Liver (tissue), 9 donors: ENCODE results near the gene OPRL1. TPM values are rescaled to one million over a fixed set of nuclear protein-coding genes. Genes with fewer than 3 reads are reported as not detected.

Experiments used
- DNase-seq: peaks from one replicate; pipeline ENCODE4 v3.0.0-alpha.2; 2017; ENCODE audit warnings: low spot score
- H3K27ac ChIP-seq, 2 donors: one replicate each; pipeline ENCODE4 v1.7.0; 2013; ENCODE audit warnings: inconsistent platforms in 2 of 2, low read length in 2 of 2, control low read depth in 1 of 2, low read depth in 1 of 2, mild to moderate bottlenecking in 1 of 2
- H3K27me3 ChIP-seq, 4 donors: one replicate each; pipeline versions ENCODE4 v1.6.1 to v1.7.0; 2013; ENCODE audit warnings: low read length in 3 of 4, inconsistent platforms in 1 of 4, mild to moderate bottlenecking in 1 of 4, moderate library complexity in 1 of 4; ENCODE audit not compliant: control insufficient read depth in 4 of 4, insufficient read depth in 4 of 4
- H3K36me3 ChIP-seq, 4 donors: one replicate each; pipeline versions ENCODE4 v1.6.1 to v1.7.0; 2013; ENCODE audit warnings: low read length in 3 of 4, mild to moderate bottlenecking in 3 of 4, low read depth in 1 of 4, moderate library complexity in 1 of 4; ENCODE audit not compliant: control insufficient read depth in 4 of 4, insufficient read depth in 3 of 4
- H3K4me1 ChIP-seq, 4 donors: one replicate each; pipeline versions ENCODE4 v1.6.1 to v1.7.0; 2013; ENCODE audit warnings: low read length in 3 of 4, mild to moderate bottlenecking in 3 of 4, moderate library complexity in 1 of 4; ENCODE audit not compliant: control insufficient read depth in 4 of 4, insufficient read depth in 4 of 4
- H3K4me3 ChIP-seq, 3 donors: one replicate each; pipeline versions ENCODE4 v1.6.1 to v1.7.0; 2013; ENCODE audit warnings: low read length in 3 of 3, control low read depth in 1 of 3, low read depth in 1 of 3, mild to moderate bottlenecking in 1 of 3
- H3K9ac ChIP-seq, 2 donors: one replicate each; pipeline ENCODE4 v1.7.0; 2013; ENCODE audit warnings: low read length in 2 of 2, mild to moderate bottlenecking in 2 of 2, moderate library complexity in 2 of 2, control low read depth in 1 of 2, low read depth in 1 of 2
- H3K9me3 ChIP-seq, 4 donors: one replicate each; pipeline versions ENCODE4 v1.6.1 to v1.7.0; 2013; ENCODE audit warnings: low read length in 3 of 4; ENCODE audit not compliant: control insufficient read depth in 4 of 4
- ATF3 ChIP-seq: IDR thresholded peaks from 2 replicates; pipeline ENCODE4 v1.6.1; 2016; ENCODE audit warnings: antibody characterized with exemption
- EGR1 ChIP-seq, 2 donors: IDR thresholded peaks; 2 replicates each; pipeline ENCODE4 v1.6.1; 2016 to 2018; ENCODE audit warnings: antibody characterized with exemption in 2 of 2, low read depth in 2 of 2
- FOXA1 ChIP-seq: IDR thresholded peaks from 2 replicates; pipeline ENCODE4 v1.6.1; 2016; ENCODE audit warnings: antibody characterized with exemption
- FOXA2 ChIP-seq: IDR thresholded peaks from 2 replicates; pipeline ENCODE4 v1.6.1; 2016; ENCODE audit warnings: antibody characterized with exemption
- GABPA ChIP-seq, 2 donors: IDR thresholded peaks in 1 of 2; conservative IDR thresholded peaks in 1 of 2; 2 replicates each; pipeline ENCODE4 v1.6.1; 2016; ENCODE audit warnings: antibody characterized with exemption in 2 of 2, mild to moderate bottlenecking in 1 of 2, moderate library complexity in 1 of 2
- HNF4A ChIP-seq, 2 donors: conservative IDR thresholded peaks; 2 replicates each; pipeline ENCODE4 v1.6.1; 2016; ENCODE audit warnings: antibody characterized with exemption in 2 of 2, mild to moderate bottlenecking in 2 of 2
- HNF4G ChIP-seq: IDR thresholded peaks from 2 replicates; pipeline ENCODE4 v1.6.1; 2016; ENCODE audit warnings: antibody characterized with exemption
- JUND ChIP-seq, 2 donors: IDR thresholded peaks; 2 replicates each; pipeline ENCODE4 v1.6.1; 2016; ENCODE audit warnings: antibody characterized with exemption in 2 of 2
- MAX ChIP-seq: IDR thresholded peaks from 2 replicates; pipeline ENCODE4 v1.6.1; 2016; ENCODE audit warnings: antibody characterized with exemption
- NR2F2 ChIP-seq: IDR thresholded peaks from 2 replicates; pipeline ENCODE4 v1.6.1; 2016; ENCODE audit warnings: antibody characterized with exemption
- RAD21 ChIP-seq, 2 donors: IDR thresholded peaks; 2 replicates each; pipeline ENCODE4 v1.6.1; 2016; ENCODE audit warnings: antibody characterized with exemption in 2 of 2, mild to moderate bottlenecking in 2 of 2
- REST ChIP-seq: IDR thresholded peaks from 2 replicates; pipeline ENCODE4 v1.6.1; 2016; ENCODE audit warnings: antibody characterized with exemption, mild to moderate bottlenecking
- RXRA ChIP-seq, 2 donors: IDR thresholded peaks; 2 replicates each; pipeline ENCODE4 v1.6.1; 2017 to 2018; ENCODE audit warnings: antibody characterized with exemption in 2 of 2, mild to moderate bottlenecking in 1 of 2
- SP1 ChIP-seq: IDR thresholded peaks from 2 replicates; pipeline ENCODE4 v1.6.1; 2018; ENCODE audit warnings: antibody characterized with exemption, mild to moderate bottlenecking
- TAF1 ChIP-seq: conservative IDR thresholded peaks from 2 replicates; pipeline ENCODE4 v1.6.1; 2016; ENCODE audit warnings: antibody characterized with exemption, mild to moderate bottlenecking
- YY1 ChIP-seq: IDR thresholded peaks from 2 replicates; pipeline ENCODE4 v1.6.1; 2016; ENCODE audit warnings: antibody characterized with exemption, mild to moderate bottlenecking
- ZBTB33 ChIP-seq: IDR thresholded peaks from 2 replicates; pipeline ENCODE4 v1.6.1; 2016; ENCODE audit warnings: antibody characterized with exemption
- WGBS: extraction: QIAGEN DNeasy Blood & Tissue Kit; methylation state at CpG from one replicate; pipeline ENCODE4 v1.1.7; 2013; 5-methylcytosine and 5-hydroxymethylcytosine counted together
- polyA plus RNA-seq, 2 donors: library from polyadenylated mRNA; stranded (reverse) in 1 of 2; unstranded in 1 of 2; fragments of 200-250 nt in 1 of 2; fragments of >200 nt in 1 of 2; fragmentation: Nextera tagmentation in 1 of 2; extraction: Ambion mirVana in 1 of 2; gene quantifications; one replicate each; pipeline versions ENCODE4 v1.2.1 to v1.2.3, GENCODE V29; 2013 to 2015
- total RNA-seq, 2 donors: library from RNA; depleted of rRNA; stranded (reverse); fragments of >200 nt; gene quantifications; one replicate each; pipeline ENCODE4 v1.2.3, GENCODE V29; 2014
- TF ChIP-seq, protein P1 (sequence below): fragments of 150-350 bp; IDR thresholded peaks from 2 replicates; pipeline ENCODE4 v1.5.1; 2017; ENCODE audit warnings: improper control_type of control experiment, low read depth, low read length; ENCODE audit not compliant: missing input control
- donor health status: healthy.
- donor health status: healthy.
- donor health status: healthy.
- donor health status: healthy.
- donor health status: healthy.

The OPRL1 gene
- total and polyA plus RNA-seq, 4 donors: 0.04 to 0.79 (median 0.35) TPM

GRCh38 chr20:64149141-64149540, 69.3 kb downstream of the OPRL1 start:
- Histone ChIP-seq H3K4me3 (no peak overlapping the region), H3K27me3 (no peaks in the 10 kb centered on the region), H3K27ac (no peak overlapping the region), H3K9ac (no peak overlapping the region), H3K36me3 (no peaks in the 10 kb centered on the region), H3K4me1 (no peaks in the 10 kb centered on the region), H3K9me3 (peaks cover 0 to 5% (median 4%) of the 10 kb centered on the region in 4 donors)
- no peak for DNase-seq
- no peak for TF ChIP-seq RAD21 (IDR thresholded peaks at IDR 0.05)
- TF ChIP-seq FOXA2: no peak
- TF ChIP-seq RXRA (IDR thresholded peaks at IDR 0.05): no peak
- no peak for TF ChIP-seq SP1
- no peak for TF ChIP-seq MAX
- TF ChIP-seq HNF4A (conservative IDR thresholded peaks at IDR 0.05): no peak
- no peak for TF ChIP-seq GABPA (IDR thresholded peaks at IDR 0.05 in 1 of 2, conservative IDR thresholded peaks at IDR 0.05 in 1 of 2)
- no peak for TF ChIP-seq TAF1
- no peak for TF ChIP-seq EGR1 (IDR thresholded peaks at IDR 0.05; ENCODE audit: low read depth in 2 of 2)
- TF ChIP-seq ZBTB33: no peak
- no peak for TF ChIP-seq REST
- no peak for TF ChIP-seq JUND (IDR thresholded peaks at IDR 0.05)
- no peak for TF ChIP-seq NR2F2
- TF ChIP-seq FOXA1: no peak
- no peak for TF ChIP-seq YY1
- no peak for TF ChIP-seq HNF4G
- TF ChIP-seq, protein P1, sequence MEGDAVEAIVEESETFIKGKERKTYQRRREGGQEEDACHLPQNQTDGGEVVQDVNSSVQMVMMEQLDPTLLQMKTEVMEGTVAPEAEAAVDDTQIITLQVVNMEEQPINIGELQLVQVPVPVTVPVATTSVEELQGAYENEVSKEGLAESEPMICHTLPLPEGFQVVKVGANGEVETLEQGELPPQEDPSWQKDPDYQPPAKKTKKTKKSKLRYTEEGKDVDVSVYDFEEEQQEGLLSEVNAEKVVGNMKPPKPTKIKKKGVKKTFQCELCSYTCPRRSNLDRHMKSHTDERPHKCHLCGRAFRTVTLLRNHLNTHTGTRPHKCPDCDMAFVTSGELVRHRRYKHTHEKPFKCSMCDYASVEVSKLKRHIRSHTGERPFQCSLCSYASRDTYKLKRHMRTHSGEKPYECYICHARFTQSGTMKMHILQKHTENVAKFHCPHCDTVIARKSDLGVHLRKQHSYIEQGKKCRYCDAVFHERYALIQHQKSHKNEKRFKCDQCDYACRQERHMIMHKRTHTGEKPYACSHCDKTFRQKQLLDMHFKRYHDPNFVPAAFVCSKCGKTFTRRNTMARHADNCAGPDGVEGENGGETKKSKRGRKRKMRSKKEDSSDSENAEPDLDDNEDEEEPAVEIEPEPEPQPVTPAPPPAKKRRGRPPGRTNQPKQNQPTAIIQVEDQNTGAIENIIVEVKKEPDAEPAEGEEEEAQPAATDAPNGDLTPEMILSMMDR: no peak
- no peak for TF ChIP-seq ATF3
- WGBS: 86% methylated on average over 7 of the region's 7 CpGs
